GM12872 (cell line): ENCODE results near the gene ANXA9.

ENCODE experiments used
- TF ChIP-seq, protein P1 (sequence below): IDR thresholded peaks from 3 replicates; pipeline ENCODE4 v1.5.1; 2011; ENCODE audit warnings: low read depth, mild to moderate bottlenecking, low read length, moderate library complexity; ENCODE audit not compliant: insufficient read depth

ANXA9 gene

GRCh38 chr1:151039521-151039920 lies 57.4 kb downstream of the ANXA9 start:
- TF ChIP-seq, protein P1, sequence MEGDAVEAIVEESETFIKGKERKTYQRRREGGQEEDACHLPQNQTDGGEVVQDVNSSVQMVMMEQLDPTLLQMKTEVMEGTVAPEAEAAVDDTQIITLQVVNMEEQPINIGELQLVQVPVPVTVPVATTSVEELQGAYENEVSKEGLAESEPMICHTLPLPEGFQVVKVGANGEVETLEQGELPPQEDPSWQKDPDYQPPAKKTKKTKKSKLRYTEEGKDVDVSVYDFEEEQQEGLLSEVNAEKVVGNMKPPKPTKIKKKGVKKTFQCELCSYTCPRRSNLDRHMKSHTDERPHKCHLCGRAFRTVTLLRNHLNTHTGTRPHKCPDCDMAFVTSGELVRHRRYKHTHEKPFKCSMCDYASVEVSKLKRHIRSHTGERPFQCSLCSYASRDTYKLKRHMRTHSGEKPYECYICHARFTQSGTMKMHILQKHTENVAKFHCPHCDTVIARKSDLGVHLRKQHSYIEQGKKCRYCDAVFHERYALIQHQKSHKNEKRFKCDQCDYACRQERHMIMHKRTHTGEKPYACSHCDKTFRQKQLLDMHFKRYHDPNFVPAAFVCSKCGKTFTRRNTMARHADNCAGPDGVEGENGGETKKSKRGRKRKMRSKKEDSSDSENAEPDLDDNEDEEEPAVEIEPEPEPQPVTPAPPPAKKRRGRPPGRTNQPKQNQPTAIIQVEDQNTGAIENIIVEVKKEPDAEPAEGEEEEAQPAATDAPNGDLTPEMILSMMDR: no peak

GRCh38 chr1:151043163-151043562 lies 61.1 kb downstream of the ANXA9 start:
- TF ChIP-seq, protein P1: no peak
